Neural crest cell (in vitro differentiated cells): ENCODE results near the gene MPST. TPM values are rescaled to one million over a fixed set of nuclear protein-coding genes. Genes with fewer than 3 reads are reported as not detected.

ENCODE experiments used
- DNase-seq: peaks from one replicate; pipeline ENCODE4 v3.0.0; 2021; ENCODE audit warnings: low read depth, mixed read lengths, low spot score
- H3K27ac Mint-ChIP-seq: one replicate; pipeline ENCODE4 v1.8.0; 2021; ENCODE audit warnings: mild to moderate bottlenecking, mixed read lengths; ENCODE audit not compliant: unreplicated experiment
- H3K27me3 Mint-ChIP-seq: 2 replicates; pipeline ENCODE4 v1.8.0; 2021; ENCODE audit warnings: low read depth, mild to moderate bottlenecking, mixed read lengths
- H3K36me3 Mint-ChIP-seq: 2 replicates; pipeline ENCODE4 v1.8.0; 2021; ENCODE audit warnings: low read depth, mild to moderate bottlenecking, mixed read lengths
- H3K4me1 Mint-ChIP-seq: 2 replicates; pipeline ENCODE4 v1.8.0; 2021; ENCODE audit warnings: mixed read lengths
- H3K4me3 Mint-ChIP-seq: one replicate; pipeline ENCODE4 v1.8.0; 2021; ENCODE audit warnings: mild to moderate bottlenecking, mixed read lengths
- H3K9me3 Mint-ChIP-seq: 2 replicates; pipeline ENCODE4 v1.8.0; 2021; ENCODE audit warnings: mixed read lengths
- total RNA-seq: library from RNA; stranded (reverse); gene quantifications from 2 replicates; pipeline ENCODE4 v1.2.1, GENCODE V29; 2021
- TF ChIP-seq, protein P1 (sequence below): fragments of 200-600 bp; sonication (generic); conservative IDR thresholded peaks from 2 replicates; pipeline ENCODE4 v1.5.0; 2021; ENCODE audit warnings: antibody characterized with exemption, mild to moderate bottlenecking

The MPST gene
- total RNA-seq, 1 donor from 2014 or later = 103 TPM

DNA sequence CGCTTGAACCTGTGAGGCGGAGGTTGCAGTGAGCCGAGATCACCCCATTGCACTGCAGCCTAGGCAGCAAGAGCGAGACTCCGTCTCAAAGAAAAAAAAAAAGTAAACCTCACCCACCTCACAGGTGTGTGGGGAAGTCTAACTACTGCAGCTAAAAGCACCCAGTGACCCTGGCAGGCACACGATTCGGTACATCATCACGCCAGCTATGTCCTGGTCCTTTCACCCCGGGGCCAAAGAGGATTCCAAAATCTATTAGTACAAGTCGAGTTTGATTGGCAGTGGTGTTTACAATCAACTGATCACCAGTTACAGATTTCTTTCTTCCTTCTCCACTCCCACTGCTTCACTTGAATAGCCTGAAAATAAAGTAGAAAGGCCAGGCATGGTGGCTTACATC, 6.6 kb upstream of the MPST start:
- H3K4me3 Mint-ChIP-seq = no peak overlapping the region
- H3K4me1 Mint-ChIP-seq = peaks cover 28% of the 10 kb centered on the region
- H3K27ac Mint-ChIP-seq = no peak overlapping the region
- no peak for DNase-seq
- H3K36me3 Mint-ChIP-seq = no peaks in the 10 kb centered on the region
- TF ChIP-seq, protein P1, sequence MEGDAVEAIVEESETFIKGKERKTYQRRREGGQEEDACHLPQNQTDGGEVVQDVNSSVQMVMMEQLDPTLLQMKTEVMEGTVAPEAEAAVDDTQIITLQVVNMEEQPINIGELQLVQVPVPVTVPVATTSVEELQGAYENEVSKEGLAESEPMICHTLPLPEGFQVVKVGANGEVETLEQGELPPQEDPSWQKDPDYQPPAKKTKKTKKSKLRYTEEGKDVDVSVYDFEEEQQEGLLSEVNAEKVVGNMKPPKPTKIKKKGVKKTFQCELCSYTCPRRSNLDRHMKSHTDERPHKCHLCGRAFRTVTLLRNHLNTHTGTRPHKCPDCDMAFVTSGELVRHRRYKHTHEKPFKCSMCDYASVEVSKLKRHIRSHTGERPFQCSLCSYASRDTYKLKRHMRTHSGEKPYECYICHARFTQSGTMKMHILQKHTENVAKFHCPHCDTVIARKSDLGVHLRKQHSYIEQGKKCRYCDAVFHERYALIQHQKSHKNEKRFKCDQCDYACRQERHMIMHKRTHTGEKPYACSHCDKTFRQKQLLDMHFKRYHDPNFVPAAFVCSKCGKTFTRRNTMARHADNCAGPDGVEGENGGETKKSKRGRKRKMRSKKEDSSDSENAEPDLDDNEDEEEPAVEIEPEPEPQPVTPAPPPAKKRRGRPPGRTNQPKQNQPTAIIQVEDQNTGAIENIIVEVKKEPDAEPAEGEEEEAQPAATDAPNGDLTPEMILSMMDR = no peak
- no peaks in the 10 kb centered on the region for H3K9me3 Mint-ChIP-seq
- no peaks in the 10 kb centered on the region for H3K27me3 Mint-ChIP-seq

DNA sequence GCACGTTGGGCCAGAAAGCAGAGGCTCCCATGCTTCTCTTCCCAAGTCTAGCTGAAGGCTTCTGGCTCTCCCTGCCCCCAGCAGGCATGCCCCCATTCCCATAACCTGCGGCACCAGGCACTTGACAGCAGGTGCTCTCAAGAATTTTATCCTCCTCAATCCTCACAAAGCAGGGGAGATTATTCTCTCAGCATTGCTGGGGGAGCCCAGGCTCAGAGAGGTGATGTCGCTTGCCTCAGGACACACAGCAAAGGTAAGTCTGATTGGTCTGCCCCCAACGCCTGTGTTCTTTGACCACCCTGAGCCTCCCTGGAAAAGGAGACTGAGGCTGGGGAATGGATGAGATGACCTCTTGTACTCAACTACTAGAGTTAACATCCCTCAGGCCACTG, 5.1 kb upstream of the MPST start:
- no peaks in the 10 kb centered on the region for H3K36me3 Mint-ChIP-seq
- DNase-seq = no peak
- TF ChIP-seq, protein P1 = no peak
- no peaks in the 10 kb centered on the region for H3K27me3 Mint-ChIP-seq
- H3K4me1 Mint-ChIP-seq = peaks cover 25% of the 10 kb centered on the region
- H3K9me3 Mint-ChIP-seq = no peaks in the 10 kb centered on the region
- H3K4me3 Mint-ChIP-seq = no peak overlapping the region
- H3K27ac Mint-ChIP-seq = no peak overlapping the region

DNA sequence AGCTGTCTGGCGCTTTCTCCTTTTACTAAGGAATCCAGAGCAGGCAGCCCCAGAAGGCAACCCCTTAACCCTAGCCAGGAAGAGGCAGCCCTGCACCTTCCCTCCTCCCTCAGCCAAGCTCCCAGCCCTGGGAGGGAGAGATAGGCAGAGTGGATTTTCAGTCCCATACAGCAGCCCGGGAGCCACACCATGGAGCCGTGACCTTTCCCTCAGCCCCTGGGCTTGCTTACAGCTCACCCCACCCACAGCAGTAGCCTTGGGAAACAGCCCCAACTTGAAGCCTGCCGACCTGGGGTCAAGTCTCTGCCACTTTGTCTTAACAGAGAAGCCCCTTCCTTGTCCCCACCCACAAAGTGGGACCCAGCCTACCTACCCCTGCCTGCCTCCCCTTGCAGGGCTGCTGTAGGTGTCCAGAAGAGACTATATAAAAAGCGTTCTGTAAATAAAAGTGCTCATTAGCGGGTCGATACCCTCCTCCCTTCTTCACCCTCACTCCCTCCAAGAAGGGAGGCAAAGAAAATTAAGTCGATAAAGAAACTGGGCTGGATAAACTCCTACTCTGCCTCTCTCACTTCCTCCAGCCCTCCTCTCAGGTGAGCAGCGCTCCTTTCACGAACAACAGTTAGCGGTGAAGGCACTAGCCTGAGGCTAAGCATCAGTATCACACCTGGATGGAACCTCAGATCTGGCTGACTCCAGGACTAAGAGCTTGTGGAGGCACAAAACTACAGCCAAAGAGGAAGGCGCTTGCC, 4.5 kb upstream of the MPST start:
- Mint-ChIP-seq H3K36me3 (no peaks in the 10 kb centered on the region), H3K4me3 (peak overlapping the region; percentile 75), H3K9me3 (no peaks in the 10 kb centered on the region), H3K4me1 (peaks cover 27% of the 10 kb centered on the region), H3K27me3 (no peaks in the 10 kb centered on the region), H3K27ac (peak overlapping the region; percentile 67)
- no peak for DNase-seq
- TF ChIP-seq, protein P1 = no peak

DNA sequence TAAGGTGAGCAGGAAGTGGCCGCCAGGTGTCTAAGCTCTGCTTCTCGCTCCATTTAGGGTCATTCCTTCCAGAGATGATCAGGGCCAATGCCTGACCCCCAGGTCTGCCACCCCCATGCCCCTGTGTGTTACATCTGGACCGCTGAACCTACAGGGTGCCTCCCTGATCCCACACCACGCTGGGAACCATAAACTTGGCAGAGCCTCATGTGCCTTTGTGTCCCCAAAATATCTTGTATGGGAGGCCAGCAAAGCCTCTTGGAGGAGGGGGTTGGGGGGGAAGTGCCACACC, 4.0 kb upstream of the MPST start:
- H3K27ac Mint-ChIP-seq = no peak overlapping the region
- no peaks in the 10 kb centered on the region for H3K36me3 Mint-ChIP-seq
- H3K4me3 Mint-ChIP-seq = peak overlapping the region; percentile 75

DNA sequence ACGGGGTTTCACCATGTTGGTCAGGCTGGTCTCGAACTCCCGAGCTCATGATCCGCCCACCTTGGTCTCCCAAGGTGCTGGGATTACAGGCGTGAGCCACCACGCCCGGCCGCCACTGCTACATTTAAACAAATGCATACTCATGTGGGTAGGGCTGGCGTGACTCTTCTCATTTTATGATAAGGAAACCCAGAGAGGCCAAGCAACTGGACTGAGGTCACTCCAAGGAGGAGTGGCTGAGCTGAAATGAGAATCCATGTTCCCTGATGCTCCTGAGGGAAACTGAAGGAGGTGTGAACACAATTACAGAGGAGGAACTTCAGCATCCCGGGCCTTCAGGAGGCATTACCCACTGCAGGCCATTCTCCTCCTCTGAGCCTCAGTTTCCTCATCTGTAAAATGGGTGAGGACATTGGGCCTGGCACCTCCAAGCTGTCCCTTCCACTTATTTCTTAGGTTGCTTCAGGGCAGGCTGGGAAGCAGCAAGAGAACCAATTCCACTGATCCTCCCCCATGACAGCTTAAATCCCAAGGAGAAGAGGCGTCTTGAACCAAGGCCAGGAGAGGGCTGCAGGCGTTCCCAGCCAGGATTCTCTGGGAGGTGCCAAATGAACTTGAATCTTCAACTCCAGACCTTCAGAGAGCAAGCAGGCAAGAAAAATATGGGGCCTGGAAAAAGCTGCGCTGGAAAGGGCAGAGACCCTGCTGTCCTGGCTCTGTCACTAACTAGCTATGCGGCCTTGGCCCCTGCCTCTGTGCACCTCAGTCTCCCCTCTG, 3.2 kb upstream of the MPST start:
- Mint-ChIP-seq H3K27me3 (no peaks in the 10 kb centered on the region), H3K4me1 (peaks cover 33% of the 10 kb centered on the region), H3K4me3 (peak overlapping the region; percentile 76), H3K36me3 (no peaks in the 10 kb centered on the region), H3K9me3 (no peaks in the 10 kb centered on the region), H3K27ac (no peak overlapping the region)
- no peak for DNase-seq
- TF ChIP-seq, protein P1 = no peak

More for the DNA sequence above, 4.0 kb upstream of the MPST start:
- H3K9me3 Mint-ChIP-seq = no peaks in the 10 kb centered on the region
- no peak for DNase-seq
- H3K27me3 Mint-ChIP-seq = no peaks in the 10 kb centered on the region
- H3K4me1 Mint-ChIP-seq = peaks cover 32% of the 10 kb centered on the region
- TF ChIP-seq, protein P1 = no peak
